HG03159 (cell line): ENCODE measurements around the gene ARF3.
"Not testable (repeated sequence)": the region's sequence is repeated elsewhere in the genome, so short reads cannot be mapped to it uniquely, and the experiment has no call there.

Experiments used
- ATAC-seq: cut with Tn5 transposase; IDR thresholded peaks from one replicate; pipeline ENCODE4 v1.9.1; 2021; ENCODE audit warnings: mild to moderate bottlenecking, moderate library complexity; ENCODE audit not compliant: unreplicated experiment

Gene ARF3

DNA sequence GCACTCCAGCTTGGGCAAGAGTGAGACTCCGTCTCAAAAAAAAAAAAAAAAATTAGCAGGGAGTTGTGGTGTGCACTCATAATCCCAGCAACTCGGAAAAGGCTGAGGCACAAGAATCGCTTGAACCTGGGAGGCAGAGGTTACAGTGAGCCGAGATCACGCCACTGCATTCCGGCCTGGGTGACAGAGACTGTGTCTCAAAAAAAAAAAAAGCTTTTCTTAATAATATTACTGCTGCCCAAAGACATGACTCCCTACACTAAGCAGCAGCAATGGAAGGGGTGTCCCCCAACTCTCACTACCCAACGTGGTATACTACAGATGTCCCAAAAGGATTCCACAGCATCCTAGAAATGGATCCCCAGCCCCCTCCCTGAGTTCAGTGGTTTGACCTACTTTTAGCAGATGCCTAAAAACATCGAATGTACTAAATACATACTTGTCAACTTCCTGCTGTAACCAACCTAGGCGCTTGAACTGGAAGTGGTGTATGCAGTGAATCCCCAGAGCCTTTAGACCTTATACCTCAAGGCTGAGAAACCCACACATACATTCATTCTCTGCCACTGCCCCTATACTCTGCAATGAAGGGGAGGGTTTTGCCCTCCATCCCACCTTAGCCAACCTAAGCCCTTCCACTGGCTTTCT is 23.5 kb downstream of the ARF3 start:
- no peak for ATAC-seq

DNA sequence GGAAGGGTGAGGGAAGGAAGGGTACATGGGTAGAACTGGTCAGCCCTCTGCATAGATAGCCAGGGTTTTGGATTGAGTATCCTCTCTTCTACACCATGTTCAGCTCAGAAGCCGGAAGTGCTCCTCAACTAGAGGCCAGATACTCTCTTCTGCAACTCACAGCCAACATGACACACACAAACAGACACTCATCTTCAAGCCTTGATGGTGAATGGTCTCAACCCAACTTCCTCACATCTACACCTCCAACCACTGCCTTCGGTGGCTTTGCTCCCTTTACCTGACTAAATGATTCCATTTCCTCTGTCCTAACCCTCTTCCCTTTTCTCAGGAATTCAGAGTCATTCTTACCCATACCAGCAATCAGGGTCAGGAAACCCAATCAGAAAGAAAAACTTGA is 24.4 kb downstream of the ARF3 start:
- ATAC-seq: no peak

DNA sequence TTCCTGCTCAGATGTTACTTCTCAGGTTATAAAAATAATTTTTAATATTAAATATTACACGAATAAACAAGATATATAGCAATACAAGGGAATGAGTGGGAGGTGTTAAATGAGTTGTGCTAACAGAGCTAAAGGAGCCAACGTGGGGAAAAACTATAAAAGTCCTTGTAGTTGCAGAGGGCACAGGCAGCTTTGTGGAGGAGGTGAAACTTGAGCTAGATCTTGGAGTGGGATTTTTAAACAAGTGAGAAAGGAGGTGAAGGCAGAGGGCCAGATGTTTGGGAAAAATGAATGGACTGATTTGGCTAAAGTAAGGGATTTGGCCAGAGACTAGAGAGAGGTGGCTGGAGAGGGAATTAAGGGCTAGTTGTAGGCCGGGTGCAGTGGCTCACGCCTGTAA is 26.8 kb downstream of the ARF3 start:
- no peak for ATAC-seq

DNA sequence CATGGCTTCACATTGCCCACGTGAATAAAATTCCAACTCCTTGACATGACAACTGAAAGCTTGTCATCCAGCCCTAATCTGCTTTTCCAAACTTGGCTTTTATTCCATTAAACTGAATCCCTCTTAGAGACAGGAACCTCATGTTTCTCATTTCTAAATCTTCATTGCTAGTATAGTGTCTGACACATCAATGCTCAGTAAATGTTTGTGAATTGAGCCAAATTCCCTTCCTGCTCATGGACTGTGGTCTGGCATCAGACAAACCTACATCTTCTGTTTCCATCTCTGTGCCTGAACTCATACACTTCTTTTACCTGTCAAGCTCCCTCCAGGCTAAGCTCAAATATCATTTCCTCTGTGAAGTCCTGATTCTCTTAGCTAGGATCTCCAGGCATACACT is 27.7 kb downstream of the ARF3 start:
- no peak for ATAC-seq

DNA sequence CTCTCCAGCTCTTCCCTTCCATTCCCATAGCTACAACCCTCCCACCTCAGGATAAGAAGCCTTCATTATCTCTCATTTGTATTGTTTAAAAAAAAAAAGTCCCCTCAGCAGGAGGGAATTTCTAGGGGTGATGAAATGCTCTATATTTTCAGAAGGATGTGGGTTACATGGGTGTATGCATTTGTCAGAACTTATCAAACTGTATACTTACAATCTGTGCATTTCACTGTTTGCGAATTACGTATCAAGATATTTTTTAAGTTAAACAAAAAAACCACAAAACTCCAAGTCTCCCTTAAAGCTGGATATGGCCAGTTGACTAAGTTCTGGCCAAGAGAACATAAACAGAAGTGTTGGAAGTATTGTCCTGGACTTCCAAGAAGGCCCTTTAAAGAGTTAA is 30.0 kb downstream of the ARF3 start:
- ATAC-seq: no peak

DNA sequence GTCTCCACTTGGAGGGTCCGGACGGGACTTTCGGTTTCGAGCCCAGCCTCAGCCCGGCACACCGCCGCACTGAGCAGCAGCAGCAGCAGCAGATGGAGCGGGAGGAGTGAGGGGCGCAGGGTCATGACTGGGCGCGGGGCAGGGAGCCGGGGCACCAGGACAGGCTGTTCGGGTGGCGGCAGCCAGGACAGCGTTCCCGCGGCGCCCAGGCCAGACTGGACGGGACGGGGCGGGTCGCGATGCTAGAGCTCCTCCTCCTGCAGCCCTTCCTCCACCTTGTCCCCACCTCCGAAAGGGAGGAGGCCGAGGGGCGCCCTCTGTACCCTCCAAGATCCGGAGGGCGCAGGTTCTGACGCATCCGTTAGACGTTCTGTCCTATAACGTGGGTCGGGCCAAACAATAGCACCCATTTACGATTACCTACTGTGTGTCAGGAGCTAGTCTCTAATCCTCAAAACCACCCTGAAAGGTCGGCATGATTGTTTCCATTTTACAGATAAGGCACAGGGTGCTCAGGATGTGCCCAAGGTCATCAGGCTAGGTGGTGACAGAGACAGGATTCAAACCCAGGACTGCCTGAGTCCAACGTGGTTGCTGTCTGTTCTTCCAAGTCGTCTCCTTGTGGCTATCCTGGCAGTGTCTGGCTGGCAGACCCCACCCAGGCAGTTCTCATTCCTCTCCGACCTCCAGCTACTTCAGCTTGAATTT is 31.8 kb downstream of the ARF3 start, which contains the start of gene FKBP11:
Gene FKBP11 (minus strand): TSS at position 189 of the 708 bp plus-strand sequence. CDS start 64 bp downstream, at position 125.
- peak; percentile 72 for ATAC-seq

DNA sequence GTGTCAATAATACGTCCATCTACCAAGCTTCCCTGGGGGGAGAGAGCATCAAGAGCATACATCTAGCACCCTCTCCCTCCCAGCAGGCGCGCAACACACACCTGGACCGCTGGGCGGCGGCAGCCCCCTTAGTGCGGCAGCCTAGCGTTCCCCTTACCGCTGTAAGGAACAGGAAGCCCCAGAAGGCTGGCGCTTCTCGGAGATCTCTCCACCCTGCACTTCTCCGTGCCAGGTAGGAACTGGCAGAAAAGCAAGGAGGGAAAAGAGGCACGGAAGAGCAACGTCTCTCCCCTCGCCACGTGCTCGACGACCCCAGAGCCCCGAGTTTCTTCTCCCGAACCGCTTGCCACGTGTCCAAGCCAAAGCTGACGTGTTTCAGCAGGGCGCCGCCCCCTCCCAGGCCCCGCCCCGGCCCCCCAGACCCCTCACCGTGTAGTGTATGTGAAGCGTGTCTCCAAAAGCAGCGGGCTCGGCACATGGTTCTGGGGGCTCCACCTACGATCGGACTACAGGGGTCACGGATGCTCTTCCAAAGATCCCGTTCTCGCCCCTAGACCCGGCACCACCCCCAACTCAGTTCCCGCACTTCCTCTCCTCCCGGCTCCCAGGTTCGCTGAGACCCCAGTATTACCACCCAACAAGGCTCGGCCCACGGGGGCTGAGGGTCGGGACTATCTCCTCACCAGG is 32.5 kb downstream of the ARF3 start:
- peak; percentile 83 for ATAC-seq

DNA sequence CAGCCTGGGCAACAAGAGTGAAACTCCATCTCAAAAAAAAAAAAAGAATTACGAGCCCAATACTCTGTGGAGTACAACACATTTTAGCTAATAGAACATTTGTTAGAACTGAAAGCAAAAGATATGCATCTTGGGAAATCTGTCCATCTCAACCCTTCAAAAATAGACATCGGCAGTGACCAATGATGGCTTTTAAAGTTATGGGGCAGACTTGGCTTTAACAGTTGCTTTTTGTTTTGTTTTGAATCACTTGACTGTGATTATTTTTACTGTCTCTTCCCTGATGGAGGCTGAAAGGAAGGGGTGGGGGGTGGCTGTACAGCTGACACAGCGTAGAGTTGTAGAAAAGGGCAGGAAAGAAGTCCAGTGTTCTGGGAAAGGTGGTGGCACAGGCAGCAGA is 34.2 kb downstream of the ARF3 start:
- no peak for ATAC-seq

DNA sequence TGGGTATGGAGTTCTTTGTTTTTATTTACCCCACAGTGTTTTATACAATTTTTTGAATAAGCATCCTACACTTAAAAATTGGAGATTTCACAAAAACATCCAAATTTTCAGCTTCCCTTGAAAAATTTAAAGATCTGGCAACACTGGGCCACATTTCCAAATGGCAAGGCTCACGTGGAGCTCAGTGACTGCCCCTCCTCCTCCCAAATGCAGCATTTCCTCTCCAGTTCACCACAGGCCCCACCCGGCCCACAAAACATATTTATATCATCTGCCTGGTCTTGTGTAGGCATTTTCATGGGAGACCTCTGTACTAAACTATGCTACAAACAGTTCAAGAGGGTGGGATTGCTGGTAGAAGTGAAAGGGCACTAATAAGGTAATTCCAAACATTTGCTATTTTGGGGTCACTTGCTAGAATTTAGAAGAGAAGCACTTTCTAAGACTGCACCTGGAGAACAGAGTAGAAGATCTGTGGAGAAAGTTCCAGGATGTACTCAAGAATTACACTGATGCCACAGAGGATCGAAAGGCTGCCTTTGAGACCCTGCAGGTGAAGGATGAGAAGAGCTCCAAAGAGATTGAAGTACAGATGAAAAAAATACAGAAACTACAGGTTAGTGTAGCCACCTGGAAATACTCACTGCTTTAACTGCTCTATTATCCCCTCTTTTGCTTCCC is 39.3 kb downstream of the ARF3 start:
- no peak for ATAC-seq

DNA sequence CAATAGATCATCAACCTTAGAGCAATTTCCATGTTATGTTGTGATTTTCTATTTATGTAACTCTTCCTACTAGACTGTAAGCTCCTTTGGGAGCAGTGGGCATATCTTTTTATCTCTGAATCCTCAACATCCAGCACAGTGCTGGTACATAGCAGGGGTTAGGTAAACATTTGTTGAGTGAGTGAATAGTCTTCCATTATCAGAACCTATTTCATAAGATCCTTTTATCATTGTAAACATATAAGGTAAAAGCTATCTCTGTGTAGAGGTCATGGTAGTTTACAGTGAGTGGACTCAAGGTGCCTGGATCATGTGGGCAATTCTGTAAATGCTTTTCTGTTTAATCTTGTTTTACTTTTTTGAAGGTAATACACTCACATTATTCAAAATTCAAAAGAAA is 47.1 kb downstream of the ARF3 start:
- no peak for ATAC-seq

DNA sequence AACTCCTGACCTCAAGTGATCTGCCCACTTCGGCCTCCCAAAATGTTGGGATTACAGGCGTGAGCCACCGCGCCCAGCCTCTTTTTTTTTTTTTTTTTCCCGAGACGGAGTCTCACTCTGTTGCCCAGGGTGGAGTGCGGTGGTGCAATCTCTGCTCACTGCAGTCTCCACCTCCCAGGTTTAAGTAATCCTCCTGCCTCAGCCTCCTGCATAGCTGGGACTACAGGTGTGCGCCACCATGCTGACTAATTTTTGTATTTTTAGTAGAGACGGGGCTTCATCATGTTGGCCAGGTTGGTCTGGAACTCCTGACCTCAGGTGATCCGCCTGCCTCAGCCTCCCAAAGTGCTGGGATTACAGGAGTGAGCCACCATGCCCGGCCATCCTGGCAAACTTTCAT is 47.6 kb downstream of the ARF3 start:
- ATAC-seq: not testable (repeated sequence)

DNA sequence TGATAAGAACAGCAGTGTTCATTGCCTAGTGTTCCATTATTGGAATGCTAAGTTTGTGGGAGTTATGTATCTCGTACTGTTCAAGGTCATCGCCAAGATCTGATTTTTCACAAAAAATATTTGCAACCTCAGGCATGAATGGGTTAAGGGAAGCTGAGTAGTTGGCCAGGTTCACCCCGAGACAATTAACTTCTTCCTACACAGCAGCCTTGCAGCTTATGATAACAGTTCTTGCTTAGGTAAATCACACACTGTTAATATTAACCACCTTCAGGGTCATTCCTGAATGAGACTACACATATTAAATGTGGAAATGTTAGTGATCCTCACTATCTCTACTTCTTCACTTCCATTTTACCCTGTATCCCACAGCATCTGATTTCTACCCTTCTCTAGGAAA is 50.0 kb downstream of the ARF3 start:
- no peak for ATAC-seq

DNA sequence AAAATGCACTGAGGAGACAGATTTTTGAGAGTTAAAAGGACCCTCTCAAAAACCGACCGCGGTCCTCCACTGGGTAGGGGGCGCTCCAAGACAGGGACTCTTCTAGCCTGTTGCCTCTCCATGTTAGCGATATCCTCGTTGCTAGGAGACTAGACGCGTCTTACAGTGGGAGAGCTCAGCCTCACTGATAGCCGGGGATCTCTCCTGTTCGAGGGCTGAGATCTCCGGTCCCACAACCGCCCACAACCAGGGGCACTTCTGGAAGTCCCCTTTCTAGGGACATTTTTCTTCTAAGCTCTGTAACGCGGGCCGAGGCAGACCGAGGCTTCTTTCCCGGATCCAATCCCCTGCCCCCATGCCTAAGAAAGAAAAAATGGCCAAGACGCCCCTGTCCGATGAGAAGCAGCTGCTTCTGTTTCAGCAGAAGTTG is 53.3 kb downstream of the ARF3 start:
- ATAC-seq: peak; percentile 61

DNA sequence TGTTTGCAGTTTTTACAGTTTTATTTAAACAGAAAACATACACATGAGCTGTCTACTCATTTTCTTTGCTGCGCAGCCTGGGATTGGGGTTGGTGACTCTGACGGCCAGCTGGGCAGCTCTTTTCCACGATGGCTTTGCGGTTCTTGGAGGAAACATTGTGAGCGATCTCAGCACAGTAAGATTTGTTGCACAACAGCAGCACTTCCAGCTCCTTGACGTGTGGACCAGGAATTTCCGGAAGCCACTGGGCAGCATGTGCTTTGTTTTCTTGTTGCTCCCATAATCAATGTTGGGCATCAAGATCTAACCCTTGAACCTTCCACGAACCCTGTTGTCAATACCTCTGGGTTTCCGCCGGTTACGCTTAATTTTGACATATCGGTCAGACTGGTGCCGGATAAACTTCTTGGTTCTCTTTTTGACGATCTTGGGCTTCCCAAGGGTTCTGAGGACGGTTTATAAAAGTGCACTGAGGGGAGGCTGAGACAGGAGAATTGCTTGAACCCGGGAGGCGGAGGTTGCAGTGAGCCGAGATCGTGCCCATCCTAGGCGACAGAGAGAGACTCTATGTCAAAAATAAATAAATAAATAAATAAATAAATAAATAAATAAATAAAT is 53.8 kb downstream of the ARF3 start:
- ATAC-seq: peak; percentile 13

DNA sequence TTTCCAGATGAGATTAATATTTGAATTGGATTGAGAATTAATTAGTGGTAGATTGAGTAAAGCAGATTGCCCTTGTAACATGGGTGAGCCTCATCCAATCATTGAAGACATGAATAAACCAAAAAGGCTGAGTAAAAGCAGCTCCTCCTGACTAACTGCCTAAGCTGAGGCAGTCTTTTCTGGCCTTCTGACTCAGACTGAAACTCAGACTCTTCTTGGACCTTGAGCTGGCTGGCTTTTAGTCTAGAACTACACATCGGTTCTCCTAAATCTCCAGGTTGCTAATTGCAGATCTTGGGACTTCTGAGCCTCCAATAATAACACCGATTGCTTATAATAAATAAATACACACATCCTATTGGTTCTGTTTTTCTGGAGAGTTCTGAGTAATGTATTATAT is 56.0 kb downstream of the ARF3 start:
- no peak for ATAC-seq

DNA sequence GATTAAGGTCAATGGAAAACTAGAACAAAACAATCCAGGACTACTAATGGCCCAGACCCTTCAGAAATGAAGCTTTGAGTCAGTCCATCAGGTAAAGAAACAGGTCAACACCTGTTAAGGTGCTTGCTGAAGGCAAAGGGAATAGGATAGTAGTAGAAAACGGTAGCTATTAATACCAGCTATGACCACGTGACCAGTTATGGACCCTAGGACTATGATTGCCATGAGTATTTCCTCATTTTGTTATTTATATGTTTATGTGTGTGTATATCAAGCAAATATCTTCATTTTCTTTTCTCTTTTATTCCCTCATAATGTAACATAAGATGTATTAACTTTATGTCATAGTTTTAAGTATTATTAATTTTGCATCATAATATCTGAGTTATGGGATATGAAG is 57.6 kb downstream of the ARF3 start:
- no peak for ATAC-seq

DNA sequence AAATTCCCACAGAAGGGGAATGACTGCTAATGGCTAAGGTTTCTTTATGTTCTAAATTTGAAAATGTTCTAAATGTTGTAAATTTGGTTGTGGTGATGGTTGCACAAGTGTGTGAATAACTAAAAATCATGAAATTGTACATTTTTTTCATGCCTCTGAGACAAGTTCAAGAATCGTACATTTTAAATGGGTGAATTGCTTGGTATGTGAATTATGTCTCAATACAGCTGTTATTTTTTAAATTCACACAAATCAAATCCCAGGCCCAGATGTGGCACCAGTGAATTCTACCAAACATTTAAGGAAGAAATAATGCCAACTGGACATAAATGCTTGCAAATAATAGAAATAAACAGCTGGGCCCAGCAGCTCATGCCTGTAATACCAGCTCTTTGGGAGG is 63.0 kb downstream of the ARF3 start:
- ATAC-seq: no peak

DNA sequence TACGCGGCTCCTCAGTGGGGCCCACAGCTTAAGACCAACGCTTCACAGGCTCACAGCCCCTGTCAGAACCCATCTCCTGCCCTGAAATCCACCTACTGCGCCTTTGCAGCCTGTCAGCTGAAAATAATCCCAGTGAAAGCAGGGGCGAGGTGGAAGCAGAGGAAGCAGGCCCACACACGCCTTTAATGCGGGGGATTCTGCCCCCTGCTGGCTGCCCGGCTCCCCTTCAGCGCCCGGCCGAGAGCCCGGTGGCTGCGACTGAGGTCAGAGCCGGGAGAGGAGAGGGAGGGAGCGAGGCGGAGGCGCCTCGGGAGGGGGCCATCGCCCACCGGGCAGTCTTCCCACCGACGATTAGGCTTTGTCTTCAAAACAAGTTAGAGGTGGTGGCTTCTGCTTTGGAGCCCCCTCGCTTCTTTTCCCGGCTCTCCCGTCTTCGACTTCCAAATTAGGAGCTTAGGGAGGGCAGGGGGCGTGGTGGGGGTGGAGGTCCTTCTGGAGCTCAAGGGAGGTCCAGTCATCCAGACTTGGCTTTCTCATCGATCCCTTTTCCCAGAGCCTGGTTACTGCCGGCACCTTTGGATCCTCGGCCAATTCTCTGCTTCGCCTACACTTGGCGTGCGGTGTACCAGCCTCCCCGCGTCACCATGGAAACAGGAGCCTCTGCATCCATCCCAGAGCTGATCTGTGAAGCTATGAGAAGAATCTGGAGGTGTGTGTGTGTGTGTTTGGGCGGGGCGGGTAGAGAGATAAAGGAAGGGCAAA is 66.4 kb downstream of the ARF3 start:
- peak; percentile 73 for ATAC-seq

DNA sequence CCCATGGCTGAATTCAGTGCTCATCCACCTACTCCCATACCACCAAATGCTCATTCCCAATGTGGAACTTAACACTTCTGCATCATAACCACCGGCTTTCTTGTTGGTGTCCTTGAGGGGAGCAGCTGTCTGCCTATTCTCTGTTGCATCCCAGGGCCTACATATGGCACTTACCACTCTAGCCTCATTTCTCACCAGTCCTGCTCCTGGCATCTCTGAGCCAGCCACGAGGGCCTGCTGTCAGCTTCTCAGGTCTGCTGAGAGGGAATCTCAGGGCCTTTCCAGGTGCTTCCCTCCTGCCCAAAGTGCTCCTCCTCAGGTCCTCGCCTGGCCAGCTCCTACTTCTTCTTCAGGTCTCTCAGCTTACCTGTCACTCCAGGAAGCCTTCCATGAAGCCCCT is 67.6 kb downstream of the ARF3 start:
- no peak for ATAC-seq
